ENCODE results near the gene WDR87.
"Not testable (repeated sequence)": the region's sequence is repeated elsewhere in the genome, so short reads cannot be mapped to it uniquely, and the experiment has no call there.

WDR87 gene

DNA sequence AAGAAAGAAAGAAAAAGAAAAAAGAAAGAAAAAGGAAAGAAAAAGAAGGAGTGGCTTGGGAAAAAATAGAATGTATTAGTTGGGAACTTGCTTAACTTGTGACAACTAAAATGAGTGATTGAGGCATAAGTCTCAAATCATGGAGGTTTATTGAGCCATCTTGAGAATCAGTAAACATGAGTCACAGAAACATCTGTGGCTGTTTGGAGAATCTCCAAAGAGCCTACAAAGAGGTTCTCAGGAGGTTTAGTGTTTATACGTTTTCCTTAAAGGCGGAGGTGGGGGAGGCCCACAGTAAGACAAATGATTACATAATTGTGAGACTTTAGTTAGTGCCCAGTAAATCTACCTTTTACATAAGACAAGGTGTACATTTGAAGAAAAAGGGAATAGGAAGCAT lies 38.6 kb downstream of the WDR87 start:
- TF ChIP-seq, protein P1, sequence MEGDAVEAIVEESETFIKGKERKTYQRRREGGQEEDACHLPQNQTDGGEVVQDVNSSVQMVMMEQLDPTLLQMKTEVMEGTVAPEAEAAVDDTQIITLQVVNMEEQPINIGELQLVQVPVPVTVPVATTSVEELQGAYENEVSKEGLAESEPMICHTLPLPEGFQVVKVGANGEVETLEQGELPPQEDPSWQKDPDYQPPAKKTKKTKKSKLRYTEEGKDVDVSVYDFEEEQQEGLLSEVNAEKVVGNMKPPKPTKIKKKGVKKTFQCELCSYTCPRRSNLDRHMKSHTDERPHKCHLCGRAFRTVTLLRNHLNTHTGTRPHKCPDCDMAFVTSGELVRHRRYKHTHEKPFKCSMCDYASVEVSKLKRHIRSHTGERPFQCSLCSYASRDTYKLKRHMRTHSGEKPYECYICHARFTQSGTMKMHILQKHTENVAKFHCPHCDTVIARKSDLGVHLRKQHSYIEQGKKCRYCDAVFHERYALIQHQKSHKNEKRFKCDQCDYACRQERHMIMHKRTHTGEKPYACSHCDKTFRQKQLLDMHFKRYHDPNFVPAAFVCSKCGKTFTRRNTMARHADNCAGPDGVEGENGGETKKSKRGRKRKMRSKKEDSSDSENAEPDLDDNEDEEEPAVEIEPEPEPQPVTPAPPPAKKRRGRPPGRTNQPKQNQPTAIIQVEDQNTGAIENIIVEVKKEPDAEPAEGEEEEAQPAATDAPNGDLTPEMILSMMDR (IDR thresholded peaks at IDR 0.05): no peak
- Mint-ChIP-seq H3K27ac (no peak overlapping the region), H3K36me3 (ENCODE audit: low read depth) (peaks cover 14% of the 10 kb centered on the region)

DNA sequence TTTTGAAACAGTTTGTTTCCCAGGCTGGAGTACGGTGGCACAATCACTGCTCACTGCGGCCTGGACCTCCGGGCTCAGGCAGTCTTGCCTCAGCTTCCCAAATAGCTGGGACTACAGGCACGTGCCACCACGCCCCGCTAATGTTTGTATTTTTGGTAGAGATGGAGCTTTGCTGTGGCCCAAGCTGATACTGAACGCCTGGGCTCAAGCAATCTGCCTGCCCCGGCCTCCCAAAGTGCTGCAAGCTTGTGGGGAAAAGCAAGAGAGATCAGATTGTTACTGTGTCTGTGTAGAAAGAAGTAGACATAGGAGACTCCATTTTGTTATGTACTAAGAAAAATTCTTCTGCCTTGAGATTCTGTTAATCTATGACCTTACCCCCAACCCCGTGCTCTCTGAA lies 40.5 kb downstream of the WDR87 start:
- not testable (repeated sequence) for H3K36me3 Mint-ChIP-seq (ENCODE audit: low read depth); H3K4me1 Mint-ChIP-seq; DNase-seq; H3K4me3 Mint-ChIP-seq; H3K27ac Mint-ChIP-seq; H3K27me3 Mint-ChIP-seq (ENCODE audit: low read depth, poor library complexity)
- H3K9me3 Mint-ChIP-seq: peaks cover 37% of the 10 kb centered on the region

More for the DNA sequence above, 38.6 kb downstream of the WDR87 start:
- Mint-ChIP-seq H3K27me3 (ENCODE audit: low read depth, poor library complexity) (peaks cover 5% of the 10 kb centered on the region), H3K9me3 (peaks cover 56% of the 10 kb centered on the region), H3K4me3 (no peak overlapping the region), H3K4me1 (peaks cover 5% of the 10 kb centered on the region)
- no peak for DNase-seq

DNA sequence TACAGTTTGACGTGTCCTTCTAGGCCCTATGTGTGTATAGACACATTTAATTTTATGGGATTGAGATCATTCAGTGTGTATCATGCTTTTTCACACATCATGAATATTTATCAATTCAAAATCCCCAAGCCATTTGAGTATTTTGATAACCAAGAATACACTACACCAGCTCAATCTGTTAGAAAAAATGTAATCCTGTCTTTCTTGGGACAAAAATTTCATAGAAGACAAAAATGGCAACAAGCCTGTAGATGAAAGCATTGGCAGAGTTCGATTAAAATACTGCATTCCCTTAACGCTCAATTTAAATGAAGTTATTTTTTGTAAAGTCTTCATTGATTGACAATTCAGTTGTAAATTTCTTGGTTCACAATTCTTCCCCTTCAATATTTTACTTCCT lies 41.9 kb downstream of the WDR87 start:
- no peak for DNase-seq
- H3K4me3 Mint-ChIP-seq: no peak overlapping the region
- peaks cover 5% of the 10 kb centered on the region for H3K27me3 Mint-ChIP-seq (ENCODE audit: low read depth, poor library complexity)
- peaks cover 25% of the 10 kb centered on the region for H3K9me3 Mint-ChIP-seq
- no peak overlapping the region for H3K27ac Mint-ChIP-seq
- peaks cover 5% of the 10 kb centered on the region for H3K4me1 Mint-ChIP-seq
- TF ChIP-seq, protein P1 (IDR thresholded peaks at IDR 0.05): no peak
- H3K36me3 Mint-ChIP-seq (ENCODE audit: low read depth): no peaks in the 10 kb centered on the region

DNA sequence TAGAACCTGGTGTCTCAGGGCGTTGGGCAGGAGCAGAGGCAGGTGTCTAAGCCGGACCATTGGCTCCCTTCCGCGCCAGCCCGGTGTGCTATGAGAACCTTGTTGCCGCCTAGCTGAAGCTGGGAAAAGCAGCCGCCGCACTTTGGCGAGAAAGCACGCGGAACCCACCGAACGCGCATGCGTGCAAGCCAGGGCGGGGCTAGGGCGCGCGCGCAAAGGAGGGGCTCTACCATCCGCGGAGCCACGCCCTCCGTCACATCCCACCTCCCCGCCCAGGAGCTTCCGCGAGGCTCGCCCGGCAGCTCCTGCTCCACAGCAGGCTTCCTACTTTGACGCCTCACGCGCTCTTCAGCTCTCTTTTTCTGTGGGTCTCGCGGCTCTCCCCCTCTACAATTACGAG lies 51.3 kb downstream of the WDR87 start:
- H3K9me3 Mint-ChIP-seq: peaks cover 14% of the 10 kb centered on the region
- no peak overlapping the region for H3K27ac Mint-ChIP-seq
- H3K36me3 Mint-ChIP-seq (ENCODE audit: low read depth): no peaks in the 10 kb centered on the region
- no peak for DNase-seq
- H3K27me3 Mint-ChIP-seq (ENCODE audit: low read depth, poor library complexity): peaks cover 13% of the 10 kb centered on the region
- TF ChIP-seq, protein P1 (IDR thresholded peaks at IDR 0.05): no peak
- H3K4me1 Mint-ChIP-seq: peaks cover 11% of the 10 kb centered on the region
- no peak overlapping the region for H3K4me3 Mint-ChIP-seq

DNA sequence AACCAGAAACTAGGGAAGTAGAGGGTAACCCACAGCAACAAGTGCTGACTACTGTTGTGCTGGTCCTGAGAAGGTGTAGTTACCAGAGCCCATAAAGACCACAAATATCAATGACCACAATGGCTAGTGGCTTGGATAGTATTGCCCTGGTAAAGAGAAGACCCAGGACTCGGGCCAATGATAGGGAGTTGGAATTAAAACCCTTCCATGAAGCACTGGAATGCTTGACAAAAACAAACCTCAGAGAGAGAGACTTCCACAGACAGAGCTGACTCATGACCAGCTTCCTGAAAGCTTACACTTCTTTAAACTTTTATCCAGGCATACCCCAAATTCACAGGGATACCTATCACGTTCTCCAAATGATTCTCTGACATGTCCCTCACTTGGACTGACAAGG lies 60.5 kb downstream of the WDR87 start:
- H3K36me3 Mint-ChIP-seq (ENCODE audit: low read depth): no peaks in the 10 kb centered on the region

More for the DNA sequence above, 60.5 kb downstream of the WDR87 start:
- TF ChIP-seq, protein P1 (IDR thresholded peaks at IDR 0.05): no peak
- no peak overlapping the region for H3K27ac Mint-ChIP-seq
- H3K27me3 Mint-ChIP-seq (ENCODE audit: low read depth, poor library complexity): peaks cover 6% of the 10 kb centered on the region
- peaks cover 48% of the 10 kb centered on the region for H3K9me3 Mint-ChIP-seq
- no peak overlapping the region for H3K4me3 Mint-ChIP-seq
- no peaks in the 10 kb centered on the region for H3K4me1 Mint-ChIP-seq
- DNase-seq: no peak
